ENCODE measurements around the gene C3orf33.

- no peak for TF ChIP-seq CTCF (IDR thresholded peaks at IDR 0.05)
- no peak for TF ChIP-seq POLR2A (IDR thresholded peaks at IDR 0.05)
These were observed 9.0 kb upstream of the C3orf33 start for GRCh38 chr3:155815030-155815545.

All from thyroid gland (tissue), 4 donors.